HL-60 (cell line): ENCODE data around the gene LRP5.

Experiments used
- POLR2AphosphoS5 ChIP-seq: IDR thresholded peaks from 2 replicates; pipeline ENCODE4 v1.6.1; 2012; ENCODE audit warnings: low read depth
- TF ChIP-seq, protein P1 (sequence below): IDR thresholded peaks from one replicate; pipeline ENCODE4 v1.5.1; 2011; ENCODE audit warnings: low read length, control low read depth, inconsistent platforms; ENCODE audit not compliant: insufficient read depth

DNA sequence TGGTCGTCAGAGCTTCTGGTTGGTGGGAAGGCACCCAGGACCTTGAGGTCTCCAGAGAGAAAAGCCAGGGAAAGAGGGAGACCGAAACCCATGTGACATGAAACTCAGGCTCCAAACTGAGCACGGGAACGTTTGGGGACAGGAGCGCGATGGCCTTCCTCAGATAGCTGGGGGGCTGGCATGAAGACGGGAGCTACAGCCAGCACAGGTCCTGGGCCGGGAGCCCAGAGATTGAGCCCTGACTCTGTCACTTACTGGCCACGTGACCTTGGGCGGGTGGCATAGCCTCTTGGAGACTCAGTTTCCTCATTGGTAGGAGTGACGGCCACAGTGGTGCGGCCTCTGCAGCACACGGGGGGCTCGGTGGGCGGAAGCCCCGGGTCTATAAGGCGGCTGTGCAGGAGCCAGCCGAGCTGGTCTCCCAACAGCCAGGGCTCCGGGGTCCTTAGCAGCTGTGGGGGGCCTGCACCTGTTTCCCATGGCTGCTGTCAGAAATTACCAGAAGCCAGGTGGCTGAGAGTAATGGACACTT lies 111.8 kb downstream of the LRP5 start:
- TF ChIP-seq POLR2AphosphoS5, result no peak
- TF ChIP-seq, protein P1, sequence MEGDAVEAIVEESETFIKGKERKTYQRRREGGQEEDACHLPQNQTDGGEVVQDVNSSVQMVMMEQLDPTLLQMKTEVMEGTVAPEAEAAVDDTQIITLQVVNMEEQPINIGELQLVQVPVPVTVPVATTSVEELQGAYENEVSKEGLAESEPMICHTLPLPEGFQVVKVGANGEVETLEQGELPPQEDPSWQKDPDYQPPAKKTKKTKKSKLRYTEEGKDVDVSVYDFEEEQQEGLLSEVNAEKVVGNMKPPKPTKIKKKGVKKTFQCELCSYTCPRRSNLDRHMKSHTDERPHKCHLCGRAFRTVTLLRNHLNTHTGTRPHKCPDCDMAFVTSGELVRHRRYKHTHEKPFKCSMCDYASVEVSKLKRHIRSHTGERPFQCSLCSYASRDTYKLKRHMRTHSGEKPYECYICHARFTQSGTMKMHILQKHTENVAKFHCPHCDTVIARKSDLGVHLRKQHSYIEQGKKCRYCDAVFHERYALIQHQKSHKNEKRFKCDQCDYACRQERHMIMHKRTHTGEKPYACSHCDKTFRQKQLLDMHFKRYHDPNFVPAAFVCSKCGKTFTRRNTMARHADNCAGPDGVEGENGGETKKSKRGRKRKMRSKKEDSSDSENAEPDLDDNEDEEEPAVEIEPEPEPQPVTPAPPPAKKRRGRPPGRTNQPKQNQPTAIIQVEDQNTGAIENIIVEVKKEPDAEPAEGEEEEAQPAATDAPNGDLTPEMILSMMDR, result no peak
